HepG2 (cell line): ENCODE data around the gene DPH1. TPM values are rescaled to one million over a fixed set of nuclear protein-coding genes. Genes with fewer than 3 reads are reported as not detected.
A peak's percentile ranks its signal among the peaks of the same experiment; 100 is the strongest.

ENCODE experiments used
- AGO2 ChIP-seq: fragments of 200-400 bp; formaldehyde crosslinking; optimal IDR thresholded peaks from 2 replicates; pipeline ENCODE3; 2017; ENCODE audit warnings: mild to moderate bottlenecking, low read depth, low read length, moderate library complexity
- ARID2 ChIP-seq: sonication (generic); formaldehyde crosslinking; IDR thresholded peaks from 2 replicates; pipeline ENCODE4 v1.8.1; 2022; ENCODE audit warnings: mild to moderate bottlenecking, missing genetic modification reagents, borderline replicate concordance
- BCL6 ChIP-seq: IDR thresholded peaks from 2 replicates; pipeline ENCODE4 v1.6.1; 2016; ENCODE audit warnings: missing genetic modification reagents, missing compliant biosample characterization
- FOXA3 ChIP-seq: IDR thresholded peaks from 2 replicates; pipeline ENCODE4 v1.6.1; 2016; ENCODE audit warnings: missing genetic modification reagents, missing compliant biosample characterization
- GABPB1 ChIP-seq: IDR thresholded peaks from 2 replicates; pipeline ENCODE4 v1.6.1; 2016; ENCODE audit warnings: mild to moderate bottlenecking, missing genetic modification reagents, moderate library complexity, missing compliant biosample characterization
- HIC2 ChIP-seq: sonication (generic); formaldehyde crosslinking; IDR thresholded peaks from 2 replicates; pipeline ENCODE4 v1.9.0; 2022; ENCODE audit warnings: low read depth, missing genetic modification reagents
- IKZF1 ChIP-seq: fragments of 450-650 bp; IDR thresholded peaks from 2 replicates; pipeline ENCODE4 v1.7.1; 2016
- LBX2 ChIP-seq: sonication (generic); formaldehyde crosslinking; IDR thresholded peaks from 2 replicates; pipeline ENCODE4 v1.5.0; 2020; ENCODE audit warnings: missing genetic modification reagents, mild to moderate bottlenecking, borderline replicate concordance
- MYNN ChIP-seq: sonication (generic); formaldehyde crosslinking; IDR thresholded peaks from 2 replicates; pipeline ENCODE4 v1.4.0; 2020; ENCODE audit warnings: mild to moderate bottlenecking, low read depth, missing genetic modification reagents
- NCOR1 ChIP-seq: fragments of 200-600 bp; sonication (generic); IDR thresholded peaks from 2 replicates; pipeline ENCODE4 v1.7.0; 2017; ENCODE audit warnings: antibody characterized with exemption, low read length, borderline replicate concordance
- NR2C2 ChIP-seq: sonication (generic); formaldehyde crosslinking; IDR thresholded peaks from 2 replicates; pipeline ENCODE4 v1.4.0; 2020; ENCODE audit warnings: missing genetic modification reagents, mild to moderate bottlenecking, moderate library complexity, borderline replicate concordance
- NR2F6 ChIP-seq, 2 experiments: IDR thresholded peaks; 2 replicates each; pipeline ENCODE4 v1.6.1; 2016; ENCODE audit warnings: antibody characterized with exemption in 1 of 2, mild to moderate bottlenecking in 1 of 2
- SMAD1 ChIP-seq: sonication (generic); formaldehyde crosslinking; IDR thresholded peaks from 2 replicates; pipeline ENCODE4 v1.4.0; 2020; ENCODE audit warnings: missing genetic modification reagents, low read depth, mild to moderate bottlenecking, borderline replicate concordance
- TFDP1 ChIP-seq: IDR thresholded peaks from 2 replicates; pipeline ENCODE4 v1.6.1; 2016; ENCODE audit warnings: missing compliant biosample characterization, missing genetic modification reagents, borderline replicate concordance
- TMF1 ChIP-seq: sonication (generic); formaldehyde crosslinking; IDR thresholded peaks from 2 replicates; pipeline ENCODE4 v1.8.1; 2022; ENCODE audit warnings: low read depth, missing genetic modification reagents
- ZBTB3 ChIP-seq: sonication (generic); formaldehyde crosslinking; IDR thresholded peaks from 2 replicates; pipeline ENCODE4 v1.4.0; 2020; ENCODE audit warnings: low read depth, mild to moderate bottlenecking, moderate library complexity, missing genetic modification reagents, borderline replicate concordance
- ZBTB8A ChIP-seq: sonication (generic); formaldehyde crosslinking; IDR thresholded peaks from 2 replicates; pipeline ENCODE4 v1.4.0; 2020; ENCODE audit warnings: mild to moderate bottlenecking, low read depth, missing genetic modification reagents, borderline replicate concordance
- ZNF138 ChIP-seq: sonication (generic); formaldehyde crosslinking; IDR thresholded peaks from 2 replicates; pipeline ENCODE4 v1.5.0; 2020; ENCODE audit warnings: mild to moderate bottlenecking, low read depth, missing genetic modification reagents
- ZNF205 ChIP-seq: IDR thresholded peaks from 2 replicates; pipeline ENCODE4 v1.6.1; 2018; ENCODE audit warnings: missing biosample characterization, missing genetic modification reagents
- ZNF230 ChIP-seq: sonication (generic); formaldehyde crosslinking; IDR thresholded peaks from 2 replicates; pipeline ENCODE4 v1.4.0; 2020; ENCODE audit warnings: mild to moderate bottlenecking, missing genetic modification reagents
- ZNF367 ChIP-seq: sonication (generic); formaldehyde crosslinking; IDR thresholded peaks from 2 replicates; pipeline ENCODE4 v1.4.0; 2020; ENCODE audit warnings: missing genetic modification reagents, borderline replicate concordance
- ZNF382 ChIP-seq: sonication (generic); formaldehyde crosslinking; IDR thresholded peaks from 2 replicates; pipeline ENCODE4 v1.5.0; 2020; ENCODE audit warnings: missing genetic modification reagents, mild to moderate bottlenecking, borderline replicate concordance
- ZNF713 ChIP-seq: sonication (generic); formaldehyde crosslinking; IDR thresholded peaks from 2 replicates; pipeline ENCODE4 v1.4.0; 2020; ENCODE audit warnings: mild to moderate bottlenecking, missing genetic modification reagents
- ZNF749 ChIP-seq: sonication (generic); formaldehyde crosslinking; IDR thresholded peaks from 2 replicates; pipeline ENCODE4 v1.8.0; 2022; ENCODE audit warnings: mild to moderate bottlenecking, missing genetic modification reagents, moderate library complexity, borderline replicate concordance
- ZNF777 ChIP-seq: sonication (generic); formaldehyde crosslinking; IDR thresholded peaks from 2 replicates; pipeline ENCODE4 v1.4.0; 2020; ENCODE audit warnings: missing genetic modification reagents
- ZNF800 ChIP-seq: sonication (generic); formaldehyde crosslinking; IDR thresholded peaks from 2 replicates; pipeline ENCODE4 v1.4.0; 2020; ENCODE audit warnings: missing genetic modification reagents
- polyA plus RNA-seq, 8 experiments: library from polyadenylated mRNA; depleted of rRNA in 3 of 8; stranded (reverse) in 7 of 8; unstranded in 1 of 8; fragments of >200 nt; fragmentation: Illumina TruSeq in 4 of 8; extraction: Trizol in 4 of 8; gene quantifications; 2 replicates each; pipeline versions ENCODE4 v1.2.1 to v1.2.3, GENCODE V29; 2011 to 2016; ENCODE audit warnings: low read depth in 4 of 8, missing spikeins in 1 of 8, mixed read lengths in 1 of 8; ENCODE audit not compliant: insufficient read depth in 1 of 8
- total RNA-seq, 5 experiments: library from RNA; depleted of rRNA; stranded (reverse); fragments of >200 nt; fragmentation: Illumina TruSeq; extraction: Trizol; gene quantifications; 2 replicates each; pipeline ENCODE4 v1.2.3, GENCODE V29; 2016; ENCODE audit warnings: low read depth in 1 of 5

Gene DPH1
- total and polyA plus RNA-seq, 2 of the 13 experiments (the other 11 are each of a cell fraction or from before 2014, with no cell fraction given): 25.3 to 42.8 TPM

- TF ChIP-seq NR2F6 (IDR thresholded peaks at IDR 0.05): no peak
- TF ChIP-seq NR2F6 (CRISPR knock-in tag; IDR thresholded peaks at IDR 0.05): no peak
- TF ChIP-seq BCL6 (CRISPR knock-in tag): 0 out of 2 replicates have a peak, but pooled peaks have one; percentile 29
- TF ChIP-seq ARID2 (CRISPR knock-in tag): no peak
- TF ChIP-seq ZNF230 (CRISPR knock-in tag): 0 out of 2 replicates have a peak, but pooled peaks have one; percentile 60
- TF ChIP-seq ZBTB3 (CRISPR knock-in tag): no peak
- TF ChIP-seq HIC2 (CRISPR knock-in tag): 0 out of 2 replicates have a peak, but pooled peaks have one; percentile 58
- peak; percentile 18; the same call in 1 of the 2 replicates for TF ChIP-seq NR2C2
- TF ChIP-seq ZNF713 (CRISPR knock-in tag): no peak
- TF ChIP-seq IKZF1: no peak
- TF ChIP-seq ZBTB8A (CRISPR knock-in tag): peak; percentile 89; the same call in 1 of the 2 replicates
- TF ChIP-seq ZNF205 (CRISPR knock-in tag): no peak
- TF ChIP-seq GABPB1 (CRISPR knock-in tag): peak; percentile 80
- no peak for TF ChIP-seq ZNF382 (CRISPR knock-in tag)
- TF ChIP-seq TMF1: no peak
- no peak for TF ChIP-seq FOXA3 (CRISPR knock-in tag)
- TF ChIP-seq ZNF749 (CRISPR knock-in tag): no peak
- TF ChIP-seq SMAD1 (CRISPR knock-in tag): no peak
- no peak for TF ChIP-seq NCOR1
- TF ChIP-seq ZNF800: no peak
- TF ChIP-seq ZNF777 (CRISPR knock-in tag): no peak
- no peak for TF ChIP-seq ZNF367
- TF ChIP-seq TFDP1 (CRISPR knock-in tag): no peak
- TF ChIP-seq LBX2: no peak
- TF ChIP-seq AGO2: no peak
- TF ChIP-seq ZNF138 (CRISPR knock-in tag): no peak
- no peak for TF ChIP-seq MYNN
These were observed 34.5 kb upstream of the DPH1 start (continued) for GRCh38 chr17:1995321-1995892.
